Tongue (tissue), 2 donors: ENCODE data around the gene NTNG2. TPM values are rescaled to one million over a fixed set of nuclear protein-coding genes. Genes with fewer than 3 reads are reported as not detected.

ENCODE experiments used
- DNase-seq: peaks from one replicate; pipeline ENCODE4 v3.0.0-alpha.2; 2015
- total RNA-seq: library from RNA; depleted of rRNA; stranded (reverse); fragments of >200 nt; gene quantifications from one replicate; pipeline ENCODE4 v1.2.3, GENCODE V29; 2014

Gene NTNG2
- total RNA-seq, 1 donor from 2014 or later = 1.3 TPM

DNA sequence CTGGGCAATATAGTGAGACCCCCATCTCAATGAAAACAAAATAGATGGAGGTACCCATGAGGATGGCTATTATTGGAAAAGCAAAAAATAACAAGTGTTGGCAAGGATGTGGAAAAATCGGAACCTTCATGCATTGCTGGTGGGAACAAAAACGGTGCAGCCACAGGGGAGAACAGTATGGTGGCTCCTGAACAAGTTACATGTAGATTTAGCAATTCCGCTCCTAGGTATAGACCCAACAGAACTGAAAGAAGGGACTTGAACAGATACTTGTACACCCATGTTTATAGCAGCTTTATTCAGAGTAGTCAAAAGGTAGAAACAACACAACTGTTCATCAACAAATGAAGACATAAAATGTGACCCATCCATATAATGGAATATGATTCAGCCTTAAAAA, 43.0 kb downstream of the NTNG2 start:
- DNase-seq = no peak

DNA sequence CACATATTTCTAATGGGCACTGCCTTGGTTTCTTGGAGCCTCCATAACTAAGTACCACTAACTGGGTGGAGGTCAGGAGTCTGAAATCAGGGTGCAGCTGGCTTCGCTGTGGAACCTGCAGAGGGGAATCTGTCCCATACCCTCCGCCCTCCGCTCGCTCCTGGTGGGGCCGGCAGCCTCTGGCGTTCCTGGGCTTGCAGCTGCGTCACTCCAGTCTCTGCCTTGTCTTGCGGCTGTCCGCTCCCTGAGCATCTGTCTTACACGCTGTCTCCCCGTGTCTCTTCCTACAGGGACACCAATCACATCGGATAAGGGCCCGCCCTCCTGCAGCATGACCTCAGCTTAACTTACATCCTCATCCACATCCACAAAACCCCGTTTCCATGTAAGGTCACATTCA, 45.4 kb downstream of the NTNG2 start:
- no peak for DNase-seq

DNA sequence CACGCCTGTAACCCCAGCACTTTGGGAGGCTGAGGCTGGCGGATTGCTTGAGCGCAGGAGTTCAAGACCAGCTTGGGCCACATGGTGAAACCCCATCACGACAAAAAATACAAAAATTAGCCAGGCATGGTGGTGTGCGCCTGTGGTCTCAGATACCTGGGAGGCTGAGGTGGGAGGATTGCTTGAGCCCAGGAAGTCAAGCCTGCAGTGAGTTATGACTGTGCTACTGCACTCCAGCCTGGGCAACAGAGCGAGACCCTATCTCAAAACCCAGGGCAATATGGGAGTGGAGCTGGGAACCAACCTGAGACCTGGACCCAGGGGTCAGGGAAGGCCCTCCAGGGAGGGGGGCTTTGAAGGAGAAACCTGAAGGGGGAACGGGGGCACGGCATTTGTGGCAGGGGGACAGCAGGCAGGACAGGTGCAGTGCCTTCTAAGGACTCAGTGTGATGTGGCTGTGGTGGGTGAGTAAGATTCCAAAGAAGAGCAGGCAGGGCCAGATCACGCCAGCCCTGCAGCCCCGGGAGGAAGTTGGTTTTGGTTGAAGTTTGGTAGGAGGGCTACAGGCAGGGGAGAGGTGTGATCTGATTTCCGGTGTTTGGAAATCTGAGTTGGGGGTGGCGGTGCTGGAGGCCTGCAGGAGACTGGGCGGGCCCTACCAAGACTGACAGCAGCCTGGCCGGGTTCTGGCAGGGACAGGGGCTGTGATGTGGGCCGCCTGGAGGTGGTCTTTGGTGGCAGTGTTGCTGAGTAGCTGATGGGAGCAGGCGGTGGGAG, 46.2 kb downstream of the NTNG2 start:
- DNase-seq = no peak

DNA sequence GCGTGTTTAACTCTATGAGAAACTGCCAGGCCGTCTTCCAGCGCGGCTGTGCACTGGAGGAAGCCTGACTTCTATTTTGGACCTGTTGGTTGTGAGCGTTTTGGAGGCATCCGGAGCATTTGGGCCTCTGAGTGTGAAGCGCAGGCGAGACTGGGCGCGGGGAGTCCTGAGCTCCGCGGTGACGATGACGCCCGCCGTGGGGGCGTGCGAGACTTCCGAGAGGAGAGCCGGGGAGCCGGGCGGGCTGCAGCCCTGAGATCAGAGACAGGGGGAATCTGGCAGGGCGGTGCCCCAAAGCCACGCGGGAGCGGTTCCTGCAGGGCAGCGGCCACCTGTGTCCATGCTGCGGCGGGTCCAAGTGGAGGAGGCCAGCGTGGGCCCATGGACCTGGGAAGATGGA, 47.4 kb downstream of the NTNG2 start:
- DNase-seq = no peak

DNA sequence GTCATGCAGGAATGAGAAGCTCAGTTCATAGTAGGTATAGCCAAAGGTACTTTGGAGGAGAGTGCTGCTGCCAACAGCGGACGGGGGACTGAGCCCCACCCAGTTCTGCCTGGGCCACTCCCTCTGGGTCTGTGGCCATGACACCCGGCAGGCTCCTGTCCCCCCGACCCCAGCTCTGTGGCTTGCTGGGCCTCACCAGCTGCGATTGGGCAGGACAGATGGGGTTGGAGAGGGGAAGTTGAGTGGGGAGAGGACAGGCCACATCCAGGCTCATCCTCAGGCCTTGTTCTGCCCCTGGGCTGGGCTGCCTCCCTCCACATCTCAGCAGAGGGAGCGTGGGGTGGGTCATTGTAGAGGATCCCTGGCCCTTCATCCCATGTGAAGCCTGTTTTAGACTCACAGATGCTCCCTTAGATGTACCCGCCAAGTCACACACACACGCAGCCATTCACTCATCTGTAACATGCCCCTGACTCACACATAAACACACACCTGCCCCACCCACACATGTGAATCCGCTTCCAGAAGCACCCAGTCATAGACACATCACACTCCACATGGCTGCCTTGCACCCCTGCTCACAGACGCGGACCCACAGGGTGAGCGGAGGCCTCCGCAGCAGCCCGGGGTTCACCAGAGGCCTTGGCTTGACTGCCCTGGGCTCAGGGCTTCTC, 48.8 kb downstream of the NTNG2 start:
- DNase-seq = no peak

DNA sequence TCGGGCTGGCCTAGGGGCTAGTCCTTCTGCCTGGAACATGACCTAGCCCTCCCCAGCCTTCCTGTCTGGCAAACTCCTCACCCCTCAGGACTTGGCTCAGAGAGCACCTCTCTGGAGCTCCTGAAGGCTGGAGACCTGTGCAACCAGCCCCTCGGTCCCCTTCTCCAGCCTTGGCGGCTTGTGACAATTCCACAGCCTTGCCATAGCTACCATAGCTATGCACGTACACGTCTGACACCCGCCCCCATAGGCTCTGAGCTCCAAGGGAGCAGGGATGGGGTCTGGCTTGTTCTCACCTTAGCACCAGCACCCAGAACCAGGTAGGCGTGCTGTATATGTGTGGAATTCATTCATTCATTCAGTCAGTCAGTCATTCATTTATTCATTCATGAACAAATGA, 49.7 kb downstream of the NTNG2 start:
- DNase-seq = no peak

DNA sequence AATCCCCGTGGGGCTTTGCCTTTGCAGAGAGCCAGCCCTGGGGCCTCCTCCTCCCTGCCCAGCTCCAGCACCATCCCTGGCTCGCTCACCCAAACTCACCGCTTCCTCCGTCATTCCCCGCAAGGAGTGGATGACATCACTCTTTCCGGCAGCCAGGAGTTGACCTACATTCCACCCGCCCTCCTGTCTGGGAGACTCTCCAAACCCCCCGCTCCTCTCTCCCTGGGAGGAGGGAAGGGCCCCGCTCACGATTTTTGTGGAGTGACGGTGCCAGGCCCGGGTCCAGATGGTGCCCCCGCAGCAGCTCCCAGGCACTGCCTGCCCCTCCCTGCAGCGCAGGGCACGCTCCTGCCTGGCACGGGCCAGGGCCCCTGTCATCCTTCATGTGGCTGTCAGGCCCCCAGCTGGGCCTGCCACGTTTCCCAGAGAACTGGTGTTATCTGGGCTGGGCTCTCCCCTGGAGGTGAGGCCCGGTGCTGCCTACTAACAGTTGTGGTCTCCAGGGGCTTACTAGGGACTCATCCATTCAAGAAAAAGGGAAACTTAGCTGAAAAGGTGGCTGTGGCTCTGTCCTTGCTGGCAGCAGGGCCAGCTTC, 52.3 kb downstream of the NTNG2 start:
- DNase-seq = peak; percentile 89

DNA sequence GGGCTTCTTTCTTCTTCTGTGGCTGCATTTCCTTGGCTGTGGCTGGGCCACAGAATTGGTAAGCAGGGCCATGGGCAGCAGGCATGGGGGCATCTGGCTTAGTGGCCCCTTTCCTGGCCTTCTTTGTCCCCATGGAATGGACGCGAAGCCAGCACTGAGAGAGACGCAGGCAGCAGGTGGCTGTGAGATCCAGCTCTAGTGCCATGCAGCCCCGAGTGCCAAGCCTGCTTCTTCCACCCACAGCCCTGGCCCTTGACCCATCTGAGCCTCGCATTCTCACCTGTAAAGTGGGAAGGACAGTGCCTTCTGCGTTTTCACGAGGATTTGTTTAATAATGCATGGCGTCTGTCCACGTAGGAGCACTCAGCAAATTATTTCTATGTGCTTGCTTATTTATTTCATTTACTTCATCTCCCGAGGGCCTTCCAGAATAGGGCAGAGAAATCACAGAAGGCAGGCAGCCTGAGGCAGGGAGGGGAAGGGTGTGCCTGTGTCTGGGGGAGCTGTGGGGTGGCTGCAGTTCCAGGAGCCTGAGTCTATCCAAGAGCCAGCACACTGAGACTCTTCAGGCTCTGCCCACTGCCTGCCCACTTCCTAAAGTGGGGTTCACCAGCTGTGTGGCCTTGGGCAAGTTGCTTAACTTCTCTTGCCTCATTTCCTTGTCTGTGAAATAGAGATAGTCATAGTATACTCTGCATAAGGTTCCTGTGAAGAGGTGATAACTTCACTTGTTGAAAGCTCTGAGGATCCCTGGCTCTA, 55.2 kb downstream of the NTNG2 start:
- DNase-seq = no peak

DNA sequence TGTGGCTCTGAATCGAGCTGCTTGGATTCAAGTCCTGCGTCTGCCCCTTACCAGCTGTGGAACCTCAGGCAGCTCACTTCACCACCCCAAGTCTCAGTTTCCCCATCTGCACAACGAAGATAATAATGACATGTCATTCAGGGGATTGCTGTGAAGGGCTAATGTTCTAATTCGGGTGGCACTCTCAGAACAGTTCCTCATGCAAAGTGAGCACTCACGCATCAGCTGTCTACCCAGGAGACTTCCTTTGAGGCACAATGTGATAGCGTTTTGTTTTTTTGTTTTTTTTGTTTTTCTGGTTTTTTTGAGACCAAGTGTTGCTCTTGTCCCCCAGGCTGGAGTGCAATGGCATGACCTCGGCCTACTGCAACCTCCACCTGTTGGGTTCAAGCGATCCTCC, 56.4 kb downstream of the NTNG2 start:
- DNase-seq = no peak

DNA sequence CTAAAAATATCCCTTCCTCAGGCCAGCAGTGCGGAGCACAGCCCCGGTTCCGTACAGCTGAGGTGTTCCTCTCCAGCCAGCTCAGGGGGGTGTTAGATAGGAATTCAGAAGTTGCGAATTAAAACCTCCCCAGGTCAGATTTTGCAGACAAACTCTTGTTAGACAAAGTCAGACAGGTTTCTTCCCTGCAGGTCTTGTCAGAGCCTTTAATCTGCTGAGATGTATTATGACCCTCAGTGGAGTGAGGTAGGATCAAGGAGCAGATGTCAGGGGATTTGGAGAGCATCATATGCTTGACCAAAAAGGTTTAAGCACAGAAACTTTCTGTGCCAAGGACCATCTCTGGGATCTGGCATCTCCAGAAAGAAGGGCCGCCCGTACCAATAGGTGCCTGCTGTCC, 60.1 kb downstream of the NTNG2 start:
- DNase-seq = no peak

DNA sequence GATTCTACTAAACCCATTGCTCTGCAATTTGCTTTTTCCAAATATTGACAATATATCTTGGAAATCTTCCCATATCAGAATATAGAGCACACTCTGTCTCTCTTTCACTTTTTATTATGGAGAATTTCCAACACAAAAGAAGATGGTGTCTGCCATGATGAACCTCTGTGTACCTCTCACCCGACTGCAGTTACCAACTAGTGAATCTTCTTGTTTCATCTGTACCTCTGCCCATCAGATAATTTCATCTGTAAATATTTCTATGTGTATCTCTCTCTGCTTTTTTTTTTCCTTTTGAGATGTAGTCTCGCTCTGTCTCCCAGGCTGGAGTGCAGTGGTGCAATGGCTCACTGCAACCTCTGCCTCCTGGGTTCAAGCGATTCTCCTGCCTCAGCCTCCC, 62.8 kb downstream of the NTNG2 start:
- DNase-seq = no peak

DNA sequence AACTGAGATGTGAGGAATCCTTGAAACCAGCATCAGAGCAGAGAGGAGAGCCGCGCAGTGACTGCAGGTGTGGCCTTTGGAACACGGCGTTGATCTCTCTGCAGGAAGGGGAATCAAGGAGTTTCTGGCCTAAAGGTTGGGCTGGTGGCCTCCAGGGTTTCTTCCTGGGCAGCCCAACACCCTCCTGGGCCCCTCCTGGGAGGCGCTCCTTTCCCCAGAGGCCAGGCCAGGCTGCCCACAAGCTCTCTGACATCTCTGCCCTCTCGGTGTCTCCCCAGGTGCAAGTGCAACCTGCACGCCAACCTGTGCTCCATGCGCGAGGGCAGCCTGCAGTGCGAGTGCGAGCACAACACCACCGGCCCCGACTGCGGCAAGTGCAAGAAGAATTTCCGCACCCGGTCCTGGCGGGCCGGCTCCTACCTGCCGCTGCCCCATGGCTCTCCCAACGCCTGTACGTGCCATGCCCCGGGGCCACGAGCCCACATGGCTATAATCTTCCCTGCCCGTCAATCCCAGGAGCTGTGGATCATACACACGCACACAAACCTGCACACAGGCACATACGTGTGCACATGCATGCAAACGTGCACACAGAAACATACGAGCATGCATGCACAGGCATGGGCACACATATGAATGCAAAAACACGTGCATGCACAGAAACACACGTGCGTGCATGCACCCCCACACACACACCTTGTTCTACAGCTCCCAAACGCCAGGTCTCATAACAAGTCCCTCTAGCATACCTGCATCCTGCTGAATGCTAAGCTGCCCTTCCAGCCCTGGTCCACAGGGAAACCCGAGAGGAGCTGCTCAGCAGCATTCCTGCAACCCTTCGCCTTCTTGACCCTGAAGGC, 64.9 kb downstream of the NTNG2 start:
- DNase-seq = no peak

DNA sequence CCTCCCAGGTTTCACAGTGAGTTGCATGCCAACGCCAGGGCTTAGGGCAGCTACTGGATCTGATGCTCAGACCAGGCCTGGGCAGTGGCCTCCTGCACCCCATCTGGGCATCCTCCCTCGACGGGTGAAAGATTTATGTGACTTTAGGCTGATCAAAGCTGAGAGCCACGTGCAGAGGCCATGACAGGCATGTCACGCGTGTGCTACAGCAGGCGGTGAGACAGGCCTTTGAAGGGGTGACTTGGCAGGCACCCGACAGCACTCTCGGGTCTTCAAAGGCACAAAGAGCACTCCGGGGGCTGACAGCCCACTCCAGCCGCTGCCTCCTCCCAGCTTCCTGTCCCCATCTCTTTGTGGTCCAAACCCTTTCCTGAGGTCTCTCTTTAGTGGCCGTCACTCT, 66.2 kb downstream of the NTNG2 start:
- no peak for DNase-seq

DNA sequence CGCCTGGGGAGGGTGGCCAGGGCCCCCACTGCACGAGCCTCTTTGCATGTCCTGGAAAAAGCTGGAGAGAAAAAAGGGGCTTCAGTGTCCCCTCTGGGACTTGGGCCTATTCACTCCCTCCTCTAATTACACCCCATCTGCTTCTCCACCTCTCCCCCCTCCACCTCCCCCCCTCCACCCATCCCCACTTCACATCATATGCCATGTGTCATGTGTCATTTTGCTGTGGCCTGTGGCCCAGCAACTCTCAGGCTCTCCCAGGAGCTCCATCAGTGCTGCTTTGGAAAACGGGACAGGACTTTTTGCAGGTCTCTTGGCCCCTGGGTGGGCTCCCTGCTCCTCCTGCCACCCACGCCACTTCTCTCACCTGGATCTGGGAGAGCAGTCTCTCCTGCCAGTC, 68.7 kb downstream of the NTNG2 start:
- no peak for DNase-seq

DNA sequence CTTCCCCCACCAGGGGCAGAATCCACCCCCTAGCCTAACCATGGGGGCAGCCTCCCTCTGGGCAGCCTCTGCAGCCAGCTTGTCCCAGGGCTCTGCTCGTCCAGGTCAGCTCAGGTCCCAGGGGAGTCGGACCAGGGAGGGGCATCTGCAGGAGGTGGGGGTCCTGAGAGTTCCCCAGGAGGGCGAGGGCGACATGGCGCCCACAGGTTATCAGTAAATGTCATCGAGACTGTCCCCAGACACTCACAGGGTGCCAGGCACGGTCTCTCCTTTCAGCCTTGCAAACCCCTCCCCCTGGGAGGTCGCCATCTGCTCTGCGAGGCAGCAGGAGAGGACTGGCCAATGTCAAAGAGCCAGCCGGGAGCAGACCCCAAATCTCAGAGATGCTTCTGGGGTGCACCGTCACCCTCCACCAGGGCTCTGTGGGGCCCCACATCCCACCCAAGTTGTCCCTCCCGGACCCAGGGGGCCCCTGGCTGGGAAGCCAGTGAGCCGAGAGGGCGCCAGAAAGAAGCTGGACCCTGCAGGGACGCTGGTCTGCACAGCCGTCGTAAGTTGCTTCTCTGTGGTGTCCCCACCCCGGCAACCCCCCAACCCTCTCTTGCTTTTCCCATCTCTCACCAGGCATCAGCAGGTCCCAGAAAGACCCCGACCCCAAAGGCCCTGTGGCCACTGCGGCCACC, 69.3 kb downstream of the NTNG2 start:
- no peak for DNase-seq

DNA sequence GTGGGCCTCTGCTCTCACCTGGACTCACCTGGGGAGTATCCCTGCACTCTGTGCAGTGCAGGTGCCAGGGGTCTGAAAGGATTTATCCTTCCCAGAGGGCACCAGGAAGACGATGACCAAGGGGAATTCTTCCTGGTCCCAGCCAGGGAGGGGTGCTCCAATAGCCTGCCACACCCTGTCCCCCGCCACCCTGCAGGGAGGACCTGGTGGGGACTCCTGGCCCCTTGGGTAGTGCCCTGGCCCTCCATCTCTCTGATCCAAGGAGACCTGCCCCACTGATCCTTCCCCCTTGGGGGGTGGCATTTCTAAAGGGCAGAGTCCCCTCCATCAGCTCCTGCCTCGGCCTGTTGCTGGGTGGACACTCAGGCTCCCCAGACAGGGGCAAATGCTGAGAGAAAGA, 70.7 kb downstream of the NTNG2 start:
- no peak for DNase-seq

DNA sequence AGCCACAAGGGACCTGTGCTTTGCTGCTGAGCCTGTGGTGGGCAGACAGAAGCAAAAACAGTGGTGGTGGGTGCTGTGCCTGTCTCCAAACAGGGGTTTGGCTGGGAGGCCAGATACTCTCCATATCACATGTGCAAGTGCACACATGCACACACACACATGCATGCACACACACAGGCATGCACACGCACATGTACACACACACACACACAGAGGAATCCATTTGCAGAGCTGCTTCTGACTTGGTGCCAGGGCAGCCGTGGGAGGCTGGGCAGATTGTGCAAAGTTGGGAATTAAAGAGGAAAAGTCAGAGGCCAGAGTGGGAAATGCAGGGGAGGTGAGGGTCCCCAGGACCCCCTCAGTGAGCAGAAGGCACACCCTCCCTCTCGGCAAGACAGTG, 71.3 kb downstream of the NTNG2 start:
- no peak for DNase-seq

DNA sequence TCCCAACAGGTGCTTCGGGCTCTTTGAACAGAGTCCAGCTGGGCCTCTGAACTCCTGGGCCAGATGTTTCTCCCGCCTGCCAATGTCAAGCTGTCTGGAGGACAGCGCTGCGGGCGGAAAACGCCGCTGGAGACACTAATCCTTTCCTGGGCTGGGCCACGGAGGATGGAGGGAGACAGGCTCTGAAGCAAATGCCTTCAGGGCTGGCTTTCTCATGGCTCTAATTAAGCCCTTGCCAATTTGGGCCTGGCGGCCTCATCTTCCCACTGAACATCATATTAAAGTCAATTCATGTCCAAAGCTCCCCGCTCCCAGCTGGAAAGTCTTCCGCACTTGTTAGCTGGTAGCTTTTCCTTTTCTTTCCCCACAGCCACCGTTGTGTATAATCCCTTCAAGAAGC, 72.7 kb downstream of the NTNG2 start:
- DNase-seq = peak; percentile 68

DNA sequence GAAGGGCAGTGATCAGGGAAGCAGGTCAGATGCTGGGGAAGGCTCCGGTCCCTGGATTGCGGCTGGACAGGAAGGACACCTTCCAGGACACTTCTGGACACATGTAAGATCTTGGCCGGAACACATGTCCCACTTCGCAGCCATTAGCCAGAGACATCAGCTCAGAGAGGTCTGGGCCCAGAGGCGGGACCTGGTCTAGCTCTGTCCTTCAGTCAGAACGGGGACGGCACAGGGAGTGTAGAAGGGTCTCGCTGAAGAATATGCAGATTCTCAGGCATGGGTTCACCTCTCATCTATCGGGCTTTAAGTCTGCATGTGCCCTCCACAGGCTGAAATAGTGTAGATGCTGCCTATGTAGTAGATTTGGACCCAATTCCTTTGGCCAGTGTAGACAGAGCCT, 73.3 kb downstream of the NTNG2 start:
- no peak for DNase-seq

DNA sequence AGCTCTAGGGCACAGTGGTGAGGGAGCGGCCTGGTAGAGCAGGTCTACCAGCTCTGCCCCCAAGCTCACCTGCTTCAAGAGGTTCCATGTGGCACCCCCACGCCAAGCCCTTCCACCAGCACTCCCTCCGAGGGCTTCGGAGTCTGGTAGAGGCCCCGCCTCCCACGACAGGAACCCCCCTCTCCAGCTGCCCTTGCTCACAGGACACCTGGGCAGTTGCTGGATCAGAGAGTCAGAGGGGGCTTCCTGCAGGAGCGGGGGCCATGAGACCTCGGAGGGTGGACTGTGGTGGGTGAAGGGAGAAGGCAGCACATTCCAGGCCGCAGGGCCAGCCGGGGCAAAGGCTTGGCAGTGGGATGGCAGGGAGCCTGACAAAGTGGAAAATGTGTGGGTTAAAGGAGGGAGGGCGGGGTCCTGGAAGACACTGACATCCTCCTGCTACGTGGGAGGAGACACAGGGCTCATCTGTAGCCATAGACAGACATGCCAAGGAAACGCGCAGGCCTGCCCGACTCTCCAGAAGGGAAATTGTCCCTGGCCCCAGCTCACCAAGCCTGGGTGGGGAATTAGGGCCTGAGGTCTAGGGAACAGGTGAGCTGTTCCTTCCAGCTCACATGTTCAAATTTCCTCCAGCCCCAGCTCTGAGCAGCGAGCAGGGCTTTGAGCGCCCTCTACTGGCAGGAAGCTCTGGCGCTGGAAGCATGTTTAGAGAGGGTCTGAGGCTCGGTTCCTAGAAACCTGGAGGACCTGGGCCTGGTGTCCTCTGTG, 74.2 kb downstream of the NTNG2 start:
- DNase-seq = peak; percentile 90
